Mesenchymal stem cell (in vitro differentiated cells and primary cell): ENCODE measurements around the gene WDR46.

ENCODE experiments used
- DNase-seq: peaks from one replicate; pipeline ENCODE4 v3.0.0-alpha.2; 2013
- H2AFZ ChIP-seq: one replicate; pipeline ENCODE4 v1.6.1; 2013; ENCODE audit warnings: low read depth, mild to moderate bottlenecking, control low read depth, inconsistent platforms, low read length, moderate library complexity
- H2AK5ac ChIP-seq: 2 replicates; pipeline ENCODE4 v1.6.1; 2013; ENCODE audit warnings: low read length, moderate library complexity, mild to moderate bottlenecking, inconsistent platforms; ENCODE audit not compliant: severe bottlenecking
- H2BK120ac ChIP-seq: one replicate; pipeline ENCODE4 v1.6.1; 2013; ENCODE audit warnings: low read depth, mild to moderate bottlenecking, inconsistent platforms, low read length, moderate library complexity
- H2BK12ac ChIP-seq, 2 experiments: one replicate each; pipeline ENCODE4 v1.6.1; 2013; ENCODE audit warnings: inconsistent platforms in 2 of 2, low read length in 2 of 2, mild to moderate bottlenecking in 2 of 2, moderate library complexity in 2 of 2, control low read depth in 1 of 2
- H2BK15ac ChIP-seq: one replicate; pipeline ENCODE4 v1.6.1; 2013; ENCODE audit warnings: mild to moderate bottlenecking, low read depth, inconsistent platforms; ENCODE audit not compliant: poor library complexity, severe bottlenecking
- H2BK5ac ChIP-seq: 2 replicates; pipeline ENCODE4 v1.6.1; 2013; ENCODE audit warnings: low read depth, mild to moderate bottlenecking, low read length, control low read depth, inconsistent platforms; ENCODE audit not compliant: poor library complexity, severe bottlenecking
- H3K14ac ChIP-seq, 2 experiments: one replicate each; pipeline ENCODE4 v1.6.1; 2013; ENCODE audit warnings: inconsistent platforms in 2 of 2, low read length in 2 of 2, control low read depth in 1 of 2, mild to moderate bottlenecking in 1 of 2, moderate library complexity in 1 of 2
- H3K18ac ChIP-seq, 2 experiments: one replicate each; pipeline ENCODE4 v1.6.1; 2013; ENCODE audit warnings: inconsistent platforms in 2 of 2, low read length in 2 of 2, control low read depth in 1 of 2, low read depth in 1 of 2, mild to moderate bottlenecking in 1 of 2
- H3K23ac ChIP-seq, 2 experiments: one replicate each; pipeline ENCODE4 v1.6.1; 2013; ENCODE audit warnings: inconsistent platforms in 2 of 2, low read length in 2 of 2, mild to moderate bottlenecking in 2 of 2, moderate library complexity in 2 of 2, control low read depth in 1 of 2
- H3K27ac ChIP-seq: 2 replicates; pipeline ENCODE4 v1.5.1; 2013; ENCODE audit warnings: mild to moderate bottlenecking, moderate library complexity, low read length, control low read depth, inconsistent platforms; ENCODE audit not compliant: poor library complexity, severe bottlenecking
- H3K27me3 ChIP-seq, 2 experiments: 2 replicates each; pipeline versions ENCODE4 v1.6.1 to v1.7.0; 2013; ENCODE audit warnings: low read length in 2 of 2, mild to moderate bottlenecking in 2 of 2, moderate library complexity in 2 of 2, control low read depth in 1 of 2, inconsistent platforms in 1 of 2; ENCODE audit not compliant: control insufficient read depth in 1 of 2, insufficient read depth in 1 of 2
- H3K36me3 ChIP-seq, 2 experiments: 2 replicates each; pipeline versions ENCODE4 v1.6.1 to v1.7.0; 2013; ENCODE audit warnings: low read length in 2 of 2, control low read depth in 1 of 2, inconsistent platforms in 1 of 2, low read depth in 1 of 2, mild to moderate bottlenecking in 1 of 2; ENCODE audit not compliant: insufficient read depth in 2 of 2, control insufficient read depth in 1 of 2
- H3K4ac ChIP-seq, 2 experiments: one replicate each; pipeline ENCODE4 v1.6.1; 2013; ENCODE audit warnings: inconsistent platforms in 2 of 2, low read length in 2 of 2, mild to moderate bottlenecking in 2 of 2, moderate library complexity in 2 of 2, control low read depth in 1 of 2, low read depth in 1 of 2
- H3K4me1 ChIP-seq: 2 replicates; pipeline ENCODE4 v1.6.1; 2013; ENCODE audit warnings: low read depth, low read length, control low read depth; ENCODE audit not compliant: control insufficient read depth, insufficient read depth
- H3K4me2 ChIP-seq: 2 replicates; pipeline ENCODE4 v1.6.1; 2013; ENCODE audit warnings: low read length, mild to moderate bottlenecking, inconsistent platforms; ENCODE audit not compliant: poor library complexity, severe bottlenecking
- H3K4me3 ChIP-seq, 2 experiments: 2 replicates each; pipeline versions ENCODE4 v1.5.1 to v1.7.0; 2013; ENCODE audit warnings: low read length in 2 of 2, mild to moderate bottlenecking in 2 of 2, control low read depth in 1 of 2, low read depth in 1 of 2; ENCODE audit not compliant: insufficient read depth in 1 of 2
- H3K79me1 ChIP-seq: replicated peaks from 2 replicates; pipeline ENCODE4 v1.6.1; 2013; ENCODE audit warnings: mild to moderate bottlenecking, control low read depth, low read length, inconsistent platforms; ENCODE audit not compliant: poor library complexity, severe bottlenecking
- H3K9ac ChIP-seq: 2 replicates; pipeline ENCODE4 v1.7.0; 2013; ENCODE audit warnings: mild to moderate bottlenecking, low read length, moderate library complexity
- H3K9me3 ChIP-seq: 2 replicates; pipeline ENCODE4 v1.7.0; 2013; ENCODE audit warnings: mild to moderate bottlenecking, low read length; ENCODE audit not compliant: control insufficient read depth
- H4K8ac ChIP-seq: one replicate; pipeline ENCODE4 v1.6.1; 2013; ENCODE audit warnings: inconsistent platforms, mild to moderate bottlenecking, low read length, moderate library complexity
- H4K91ac ChIP-seq: one replicate; pipeline ENCODE4 v1.6.1; 2013; ENCODE audit warnings: mild to moderate bottlenecking, low read length, inconsistent platforms
- WGBS: methylation state at CpG from one replicate; pipeline ENCODE4 v1.1.7; 2013; ENCODE audit warnings: mixed read lengths; 5-methylcytosine and 5-hydroxymethylcytosine counted together

Gene WDR46

GRCh38 chr6:33241968-33242367, 47.1 kb downstream of the WDR46 start:
- no peaks in the 10 kb centered on the region for H3K79me1 ChIP-seq
- no peak overlapping the region for H3K4ac ChIP-seq
- no peak overlapping the region for H3K4me3 ChIP-seq
- H3K18ac ChIP-seq, result no peak overlapping the region
- H2AK5ac ChIP-seq, result no peak overlapping the region
- H3K27me3 ChIP-seq, result peaks cover 20 to 28% of the 10 kb centered on the region in 2 experiments
- H4K8ac ChIP-seq, result no peak overlapping the region
- H3K9me3 ChIP-seq, result no peaks in the 10 kb centered on the region
- H3K27ac ChIP-seq, result no peak overlapping the region
- no peak overlapping the region for H2BK15ac ChIP-seq
- no peaks in the 10 kb centered on the region for H3K36me3 ChIP-seq
- H3K9ac ChIP-seq, result no peak overlapping the region
- H2BK120ac ChIP-seq, result no peak overlapping the region
- H2BK5ac ChIP-seq, result no peak overlapping the region
- H4K91ac ChIP-seq, result no peak overlapping the region
- 67% methylated on average over 2 of the region's 3 CpGs for WGBS
- no peak overlapping the region for H2BK12ac ChIP-seq
- DNase-seq, result no peak
- H3K4me2 ChIP-seq, result no peak overlapping the region
- H2AFZ ChIP-seq, result no peak overlapping the region
- H3K14ac ChIP-seq, result no peak overlapping the region
- H3K23ac ChIP-seq, result no peak overlapping the region
- H3K4me1 ChIP-seq, result no peaks in the 10 kb centered on the region

GRCh38 chr6:33237741-33238140, 51.3 kb downstream of the WDR46 start:
- Histone ChIP-seq H2BK12ac (no peak overlapping the region), H3K18ac (no peak overlapping the region), H3K4me2 (no peak overlapping the region), H2AFZ (no peak overlapping the region), H3K14ac (no peak overlapping the region), H3K4me1 (no peaks in the 10 kb centered on the region), H3K4me3 (no peak overlapping the region), H3K79me1 (no peaks in the 10 kb centered on the region), H3K9ac (no peak overlapping the region), H2AK5ac (no peak overlapping the region), H3K9me3 (no peaks in the 10 kb centered on the region), H4K8ac (no peak overlapping the region), H3K36me3 (no peaks in the 10 kb centered on the region), H2BK120ac (no peak overlapping the region), H3K23ac (no peak overlapping the region), H3K27ac (no peak overlapping the region), H3K27me3 (peaks cover 48% of the 10 kb centered on the region in 2 experiments), H3K4ac (no peak overlapping the region), H4K91ac (no peak overlapping the region), H2BK15ac (no peak overlapping the region), H2BK5ac (no peak overlapping the region)
- DNase-seq, result no peak
- 58% methylated on average over 2 of the region's 2 CpGs for WGBS

GRCh38 chr6:33236852-33237251, 52.2 kb downstream of the WDR46 start:
- no peaks in the 10 kb centered on the region for H3K4me1 ChIP-seq
- no peak overlapping the region for H2BK120ac ChIP-seq
- H3K36me3 ChIP-seq, result no peaks in the 10 kb centered on the region
- H3K23ac ChIP-seq, result no peak overlapping the region
- H3K27me3 ChIP-seq, result peaks cover 48% of the 10 kb centered on the region in 2 experiments
- no peak overlapping the region for H2BK15ac ChIP-seq
- H3K14ac ChIP-seq, result no peak overlapping the region
- no peak overlapping the region for H3K18ac ChIP-seq
- no peak for DNase-seq
- WGBS, result 91% methylated on average over 6 of the region's 6 CpGs
- H2BK5ac ChIP-seq, result no peak overlapping the region
- no peak overlapping the region for H3K4me2 ChIP-seq
- no peak overlapping the region for H3K27ac ChIP-seq
- H3K4ac ChIP-seq, result no peak overlapping the region
- H4K91ac ChIP-seq, result no peak overlapping the region
- no peak overlapping the region for H2BK12ac ChIP-seq
- no peak overlapping the region for H4K8ac ChIP-seq
- H3K9me3 ChIP-seq, result no peaks in the 10 kb centered on the region
- no peak overlapping the region for H3K4me3 ChIP-seq
- no peaks in the 10 kb centered on the region for H3K79me1 ChIP-seq
- no peak overlapping the region for H3K9ac ChIP-seq
- no peak overlapping the region for H2AFZ ChIP-seq
- H2AK5ac ChIP-seq, result no peak overlapping the region

- Histone ChIP-seq H2AK5ac (no peak overlapping the region), H3K9ac (no peak overlapping the region), H3K9me3 (no peaks in the 10 kb centered on the region), H3K36me3 (no peaks in the 10 kb centered on the region), H3K14ac (no peak overlapping the region), H2AFZ (no peak overlapping the region), H3K4me1 (no peaks in the 10 kb centered on the region), H3K4me3 (no peak overlapping the region), H3K18ac (no peak overlapping the region), H3K79me1 (no peaks in the 10 kb centered on the region), H2BK15ac (no peak overlapping the region), H3K27ac (no peak overlapping the region), H3K23ac (no peak overlapping the region), H4K91ac (no peak overlapping the region), H2BK5ac (no peak overlapping the region), H3K4ac (no peak overlapping the region), H2BK12ac (no peak overlapping the region), H3K4me2 (no peak overlapping the region), H2BK120ac (no peak overlapping the region), H4K8ac (no peak overlapping the region), H3K27me3 (peaks cover 51% of the 10 kb centered on the region in 2 experiments)
- no peak for DNase-seq
Observed at GRCh38 chr6:33236328-33236727, 52.7 kb downstream of the WDR46 start.
